GM19463 (cell line): ENCODE measurements around the gene MAN1C1.

ENCODE experiments used
- ATAC-seq: cut with Tn5 transposase; IDR thresholded peaks from one replicate; pipeline ENCODE4 v1.9.1; 2021; ENCODE audit warnings: mild to moderate bottlenecking, moderate library complexity; ENCODE audit not compliant: unreplicated experiment

MAN1C1 gene

DNA sequence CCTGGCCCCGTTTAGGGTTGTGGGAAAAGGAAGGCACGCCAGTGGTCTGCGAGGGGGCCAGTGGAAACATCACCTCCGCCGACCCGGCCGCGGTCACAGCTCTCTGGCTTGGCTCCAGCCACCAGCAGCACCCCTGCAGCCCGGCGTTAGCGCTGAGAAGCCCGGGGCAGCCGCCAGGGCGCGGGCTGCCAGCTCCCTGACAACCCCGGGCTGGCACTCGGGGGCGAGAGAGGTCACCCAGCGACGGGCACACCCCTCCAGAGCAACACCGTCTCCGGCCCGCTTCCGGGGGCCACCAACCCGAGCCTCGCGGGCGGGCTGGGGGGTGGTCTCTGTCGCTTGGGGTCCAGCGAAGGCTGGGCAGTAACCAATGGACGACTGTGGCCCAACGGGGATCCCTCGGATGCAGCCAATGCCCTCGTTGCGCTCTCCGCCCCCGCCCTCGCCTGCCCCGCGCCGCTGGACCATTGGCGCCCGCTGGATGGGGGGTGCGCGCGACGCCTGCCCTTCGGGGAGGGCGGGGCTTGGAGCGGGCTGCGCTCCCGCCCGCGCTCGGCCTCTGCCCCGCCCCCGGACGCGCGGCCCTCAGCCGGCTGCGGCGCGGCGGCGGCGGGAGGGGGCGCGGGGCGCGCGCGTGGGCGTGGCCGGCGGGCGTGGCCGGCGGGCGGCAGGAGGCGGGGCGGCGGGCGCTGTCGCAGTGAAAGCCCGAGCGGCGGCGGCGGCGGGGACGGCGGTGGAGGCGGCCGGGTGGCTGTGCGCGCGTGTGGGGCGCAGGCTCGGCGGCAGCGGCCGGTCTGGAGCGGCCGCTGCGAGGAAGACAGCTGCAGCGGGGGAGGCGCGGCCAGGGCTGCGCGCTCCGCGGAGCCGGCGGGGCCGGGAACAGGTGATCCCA lies at the start of gene MAN1C1:
Gene MAN1C1 (plus strand): TSS at position 697 of the 892 bp plus-strand sequence. CDS start 1,007 bp downstream, outside the sequence.
- ATAC-seq = peak; percentile 67

DNA sequence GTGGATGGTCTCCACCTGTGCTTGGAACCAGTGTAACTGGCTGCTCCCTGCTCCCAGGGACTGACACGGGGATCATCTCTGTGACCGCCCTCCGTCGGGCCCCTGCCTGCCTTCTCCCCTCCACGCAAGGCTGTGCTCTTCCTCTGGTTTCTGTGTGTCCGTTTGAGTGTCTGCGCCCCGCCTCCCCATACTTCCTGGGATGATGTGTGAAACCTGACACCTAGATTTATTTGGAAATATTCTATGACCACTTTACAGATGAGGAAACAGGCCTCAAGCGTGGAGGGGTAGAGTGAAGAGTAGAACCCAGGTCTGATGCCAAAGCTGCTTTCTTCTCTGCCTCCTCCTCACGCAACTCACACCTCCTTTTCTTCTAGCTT lies 48.9 kb upstream of the MAN1C1 start:
- no peak for ATAC-seq

DNA sequence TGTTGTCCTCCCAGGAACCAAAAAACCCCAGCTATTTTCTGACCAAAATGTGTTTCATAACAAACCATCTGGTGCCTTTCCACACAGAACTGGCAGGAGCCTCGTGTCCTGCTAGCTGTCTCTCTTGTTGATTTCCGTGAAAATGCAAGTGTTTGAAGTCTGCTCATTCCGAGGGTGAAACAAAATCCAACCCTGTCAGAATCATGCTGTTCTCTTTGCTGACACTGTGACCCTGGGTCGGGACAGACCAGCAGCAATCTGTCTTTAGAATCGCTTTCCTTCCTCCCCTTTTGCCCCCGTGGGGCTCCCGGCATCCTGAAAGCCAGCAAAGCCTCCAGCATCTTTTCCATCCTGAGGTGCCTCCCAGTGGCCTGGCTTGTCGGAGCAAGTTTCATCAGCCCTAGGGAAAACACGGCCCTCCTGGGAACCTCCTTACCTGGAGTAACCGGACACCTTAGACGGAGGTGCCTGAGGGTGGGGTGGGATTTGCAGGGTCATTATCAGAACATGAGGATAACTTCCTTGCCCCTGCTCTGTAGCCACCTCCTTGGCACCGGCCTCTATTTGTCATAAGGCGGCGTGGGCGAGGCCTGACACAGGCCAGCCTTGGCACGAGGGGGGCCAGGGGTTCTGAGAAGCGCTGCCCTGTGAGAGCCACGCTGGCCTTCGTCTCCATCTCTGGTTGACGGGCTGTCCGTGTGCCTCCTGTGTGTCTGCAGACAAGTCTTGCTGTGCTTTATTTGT lies 48.3 kb upstream of the MAN1C1 start:
- ATAC-seq = no peak

DNA sequence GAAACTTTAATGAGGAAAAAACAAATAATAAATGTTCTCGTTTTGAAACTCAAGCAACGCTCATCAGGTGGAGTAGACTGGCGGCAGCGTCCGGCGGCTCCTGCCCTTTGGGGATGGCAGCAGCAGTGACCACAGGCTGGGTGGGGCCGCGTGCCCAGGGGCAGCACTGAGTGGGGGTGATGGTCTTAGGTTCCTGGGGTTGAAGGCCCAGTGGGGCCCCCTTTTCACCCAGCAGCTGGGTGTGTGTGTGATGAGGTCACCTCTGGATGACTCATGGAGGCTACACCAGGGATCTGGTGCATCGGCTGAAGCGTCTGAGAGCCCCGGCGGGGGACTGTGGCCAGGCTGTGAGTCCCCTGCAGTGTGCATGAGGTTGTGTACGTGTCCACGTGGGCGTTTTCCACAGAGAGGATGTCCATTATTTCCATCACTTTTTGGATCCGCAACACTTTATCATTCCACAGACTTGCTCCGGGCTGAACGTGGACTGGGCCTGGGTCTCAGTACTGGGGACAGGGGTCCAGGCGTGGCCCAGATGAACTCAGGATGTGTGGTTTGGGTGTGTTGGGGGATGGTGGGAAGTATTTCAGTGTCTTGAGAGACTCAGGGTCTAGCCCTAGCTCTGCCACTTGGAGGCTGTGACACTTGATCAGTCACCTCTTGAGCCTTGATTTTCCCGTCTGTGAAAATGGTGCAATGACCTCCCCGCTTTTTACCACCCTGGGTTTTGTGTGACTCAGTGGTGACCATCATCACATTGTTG lies 47.6 kb upstream of the MAN1C1 start:
- no peak for ATAC-seq

DNA sequence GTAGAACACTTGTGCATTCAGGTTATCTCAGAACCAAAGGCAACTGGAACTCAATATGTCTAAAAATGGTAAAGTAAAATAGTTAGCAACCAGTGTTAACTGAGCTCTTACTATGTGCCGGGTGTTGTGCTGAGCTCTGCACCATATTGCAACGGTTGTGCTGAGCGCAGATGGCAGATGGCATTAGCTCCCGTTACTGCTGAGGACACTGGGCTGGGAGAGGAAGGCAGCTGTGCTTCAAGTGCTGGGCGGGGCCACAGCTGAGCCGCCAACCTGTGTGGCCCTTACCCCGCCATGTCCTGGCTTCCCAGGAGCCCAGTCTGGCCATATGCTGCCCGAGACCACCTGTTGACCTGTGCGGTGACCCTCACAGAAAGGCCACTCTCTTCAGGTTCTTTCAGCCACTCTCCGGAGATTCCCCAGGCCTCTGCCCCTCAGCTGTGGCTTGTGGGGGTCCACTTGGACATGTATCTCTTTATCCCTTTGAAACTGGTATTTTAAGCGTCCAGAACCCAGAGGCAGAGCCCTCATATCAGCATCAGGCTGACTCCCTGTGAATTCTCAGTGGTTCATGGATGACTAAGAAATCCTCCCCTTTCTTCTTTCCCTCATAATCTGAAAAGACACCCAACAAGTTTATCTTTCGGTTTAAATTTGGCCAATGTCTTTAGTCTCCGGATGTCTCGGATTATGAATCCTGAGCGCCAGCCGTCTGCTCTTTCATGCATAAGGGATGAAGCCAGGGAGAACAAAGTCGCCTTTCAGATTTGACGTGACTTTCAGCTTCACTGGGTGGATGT lies 46.8 kb upstream of the MAN1C1 start:
- no peak for ATAC-seq

DNA sequence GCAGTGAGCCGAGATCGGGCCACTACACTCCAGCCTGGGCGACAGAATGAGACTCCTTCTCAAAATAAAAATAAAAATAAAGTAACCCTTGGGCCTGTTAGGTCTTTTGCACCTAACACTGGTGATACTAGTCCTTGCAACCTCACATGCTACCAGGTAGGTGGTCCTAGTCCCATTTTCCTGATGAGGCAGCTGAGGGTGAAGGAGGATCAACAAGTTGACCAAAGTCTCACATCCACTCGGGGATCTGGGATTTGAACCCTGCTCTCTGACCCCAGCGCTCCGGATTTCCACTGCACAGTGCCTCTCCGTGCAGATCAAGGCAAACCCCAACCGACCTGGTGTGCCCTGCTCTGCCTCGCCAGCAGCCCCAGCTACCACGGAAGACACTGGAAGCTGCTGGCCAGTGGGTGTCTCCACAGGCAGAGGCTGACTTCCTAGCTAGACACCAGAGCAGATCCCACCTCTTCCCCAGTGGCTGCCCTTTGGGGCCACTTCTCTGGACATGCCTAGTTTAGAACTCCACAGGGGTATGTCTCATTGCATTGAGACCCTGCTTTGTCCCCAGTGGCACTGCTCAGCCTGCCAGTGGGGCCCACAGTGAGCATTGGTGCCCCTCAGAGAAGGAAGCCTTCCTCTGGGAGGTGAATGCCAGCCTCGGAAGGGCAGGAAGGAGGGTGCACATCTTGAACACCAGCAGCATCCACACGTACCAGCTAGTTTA lies 45.6 kb upstream of the MAN1C1 start:
- ATAC-seq = no peak

DNA sequence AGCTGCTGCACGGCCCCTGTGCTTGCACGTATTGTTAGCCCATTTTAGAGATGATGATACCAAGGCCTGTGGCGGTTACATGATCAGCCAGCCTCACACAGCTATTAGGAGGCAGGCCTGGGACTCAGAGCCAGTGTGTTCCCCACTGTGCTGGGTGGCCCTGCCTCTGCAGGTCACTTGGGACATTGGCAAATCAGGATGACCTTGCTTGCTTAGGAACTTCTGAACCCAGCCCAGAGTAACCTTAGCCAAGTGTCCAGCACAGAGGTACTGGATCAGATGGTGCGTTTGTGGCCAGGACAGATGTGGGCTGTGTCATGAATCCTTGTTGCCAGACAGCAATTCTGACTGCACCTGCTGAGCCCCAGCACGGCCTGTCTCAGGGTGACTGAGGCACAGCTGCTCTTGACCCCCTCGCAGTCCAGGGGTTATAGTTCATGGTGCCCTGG lies 45.0 kb upstream of the MAN1C1 start:
- ATAC-seq = no peak

DNA sequence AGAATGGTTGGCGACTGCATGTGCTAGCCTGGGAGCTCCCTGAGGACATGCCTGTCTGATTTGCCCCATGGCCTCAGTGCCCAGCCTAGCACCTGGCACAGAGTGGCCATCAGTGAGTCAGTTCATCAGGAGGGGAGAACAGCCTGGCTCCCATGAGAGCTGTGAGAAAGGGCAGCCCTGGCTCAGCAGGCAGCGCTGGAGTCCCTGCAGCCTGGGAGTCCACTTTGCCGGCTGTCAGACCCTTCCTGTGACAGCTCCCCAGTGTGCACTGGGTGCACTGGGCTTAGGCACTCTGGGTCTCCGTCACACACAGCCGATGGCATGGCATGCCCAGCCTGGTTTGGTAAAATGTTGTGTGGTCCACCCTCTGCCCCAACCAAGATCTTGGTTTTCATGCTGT lies 44.5 kb upstream of the MAN1C1 start:
- ATAC-seq = no peak

DNA sequence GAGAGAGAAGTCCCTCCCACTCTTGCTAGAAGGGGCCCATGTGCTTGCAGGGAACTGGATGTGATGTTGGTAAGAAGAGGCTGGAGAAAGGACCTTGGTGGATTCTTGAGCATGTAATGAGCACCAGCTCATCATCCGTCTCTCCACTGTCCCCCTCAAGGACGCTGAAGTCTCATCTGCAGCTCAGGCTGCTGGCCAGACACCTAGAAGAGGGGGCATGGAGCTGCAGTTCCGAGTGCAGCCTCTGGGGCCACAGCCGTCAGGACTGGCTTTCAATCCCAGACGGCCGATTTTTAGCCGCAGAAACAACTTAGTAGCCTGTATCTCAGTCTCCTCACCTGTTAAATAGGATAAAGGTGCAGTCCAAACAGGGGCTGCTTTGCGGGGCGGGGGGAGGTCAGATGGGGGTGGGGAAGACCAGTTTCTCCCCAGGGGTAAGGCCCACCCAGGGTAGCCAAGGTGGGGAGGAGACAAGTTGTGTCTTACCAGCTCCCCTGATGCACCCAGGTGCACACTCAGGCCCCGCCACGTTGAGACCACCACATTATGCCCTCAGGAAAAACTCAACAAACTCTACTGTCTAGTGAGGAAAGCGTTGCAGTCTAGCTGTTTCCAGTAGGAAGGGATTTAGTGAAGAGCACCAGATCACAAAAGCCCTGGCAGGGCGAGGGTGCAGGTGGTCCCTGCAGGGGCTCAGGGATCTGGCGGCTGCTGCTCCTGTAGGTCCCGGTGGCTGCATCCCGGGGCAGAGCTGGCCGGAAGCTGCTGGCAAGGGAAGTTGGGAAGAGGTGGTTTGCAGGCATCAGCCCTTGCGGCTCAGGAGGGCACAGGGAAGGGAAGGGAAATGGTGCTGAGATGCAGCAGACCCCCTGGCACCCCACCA lies 43.6 kb upstream of the MAN1C1 start:
- no peak for ATAC-seq

DNA sequence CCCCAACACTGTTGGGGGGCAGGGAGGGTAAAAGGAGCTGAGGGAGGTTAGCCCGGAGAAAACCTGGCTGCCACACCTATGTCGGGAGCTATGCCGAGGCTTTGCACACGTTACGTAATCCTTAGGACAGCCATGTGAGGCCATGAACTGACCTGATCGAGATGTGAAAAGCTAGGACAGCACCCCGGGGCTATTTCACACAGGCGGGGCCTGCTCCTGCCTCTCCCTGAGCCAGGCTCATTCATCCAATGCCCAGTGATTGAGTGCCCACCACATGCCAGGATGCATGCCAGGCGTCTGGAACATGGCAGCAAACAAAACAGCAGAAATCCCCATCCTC lies 43.0 kb upstream of the MAN1C1 start:
- ATAC-seq = no peak

DNA sequence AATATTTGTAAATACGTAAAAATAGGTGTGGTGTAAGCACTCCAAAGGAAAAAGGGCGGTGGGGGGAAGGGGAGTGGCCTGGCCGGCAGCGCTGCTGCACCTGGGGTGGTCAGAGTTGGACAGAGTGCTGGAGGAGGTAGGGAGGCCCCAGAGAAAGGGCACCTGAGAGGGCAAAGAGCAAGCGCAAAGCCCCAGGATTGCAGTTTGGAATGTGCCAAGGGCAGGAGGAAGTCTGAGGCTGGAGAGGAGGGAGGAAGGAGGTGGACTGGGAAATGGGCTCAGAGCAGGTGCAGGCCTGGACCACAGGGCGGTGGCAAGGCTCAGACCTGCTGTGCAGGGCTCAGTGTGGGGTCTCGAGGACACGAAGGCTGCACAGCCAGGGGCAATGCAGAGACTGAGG lies 42.6 kb upstream of the MAN1C1 start:
- no peak for ATAC-seq

DNA sequence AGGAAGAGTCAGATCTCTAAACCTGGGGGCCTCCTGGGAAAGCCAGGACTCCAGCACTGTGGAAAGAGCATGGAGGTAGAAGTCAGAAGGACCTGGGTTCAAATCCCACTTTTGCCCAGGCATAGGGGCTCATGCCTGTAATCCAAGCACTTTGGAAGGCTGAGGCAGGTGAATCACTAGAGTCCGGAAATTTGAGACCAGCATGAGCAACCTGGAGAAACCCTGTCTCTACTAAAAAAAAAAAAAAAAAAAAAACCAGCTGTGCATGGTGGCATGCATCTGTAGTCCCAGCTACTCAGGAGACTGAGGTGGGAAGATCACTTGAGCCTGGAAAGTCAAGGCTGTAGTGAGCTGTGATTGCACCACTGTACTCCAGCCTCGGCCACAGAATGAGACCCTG lies 41.4 kb upstream of the MAN1C1 start:
- no peak for ATAC-seq

DNA sequence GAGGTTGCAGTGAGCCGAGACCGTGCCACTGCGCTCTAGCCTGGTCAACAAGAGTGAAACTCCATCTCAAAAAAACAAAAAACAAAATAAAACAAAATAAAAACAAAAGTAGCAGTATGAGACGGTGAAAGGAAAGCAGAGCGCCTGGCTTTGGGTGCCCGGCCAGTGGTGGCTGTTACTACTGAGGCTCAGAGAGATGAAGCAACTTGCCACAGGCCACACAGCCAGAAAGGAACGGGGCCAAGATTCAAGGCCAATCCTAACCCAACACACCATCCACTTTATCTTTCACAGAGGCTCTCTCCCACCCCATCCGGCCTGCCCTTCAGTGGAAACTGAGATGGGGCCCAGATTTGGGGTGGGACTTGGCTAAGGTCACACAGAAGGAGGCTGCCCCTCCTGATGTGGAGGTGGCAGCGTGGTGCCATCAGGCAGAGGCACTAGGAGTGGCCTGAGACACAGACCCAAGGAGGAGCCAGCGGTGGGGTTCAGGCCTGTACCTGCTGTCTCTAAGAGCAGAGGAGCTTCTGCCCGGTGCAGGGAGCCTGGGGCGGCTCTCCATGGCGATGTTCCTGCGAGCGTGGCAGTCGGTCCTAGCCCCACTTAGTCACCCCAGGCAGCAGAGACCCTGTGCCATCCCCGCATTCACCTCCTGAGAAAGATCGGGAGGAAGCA lies 40.0 kb upstream of the MAN1C1 start:
- no peak for ATAC-seq

DNA sequence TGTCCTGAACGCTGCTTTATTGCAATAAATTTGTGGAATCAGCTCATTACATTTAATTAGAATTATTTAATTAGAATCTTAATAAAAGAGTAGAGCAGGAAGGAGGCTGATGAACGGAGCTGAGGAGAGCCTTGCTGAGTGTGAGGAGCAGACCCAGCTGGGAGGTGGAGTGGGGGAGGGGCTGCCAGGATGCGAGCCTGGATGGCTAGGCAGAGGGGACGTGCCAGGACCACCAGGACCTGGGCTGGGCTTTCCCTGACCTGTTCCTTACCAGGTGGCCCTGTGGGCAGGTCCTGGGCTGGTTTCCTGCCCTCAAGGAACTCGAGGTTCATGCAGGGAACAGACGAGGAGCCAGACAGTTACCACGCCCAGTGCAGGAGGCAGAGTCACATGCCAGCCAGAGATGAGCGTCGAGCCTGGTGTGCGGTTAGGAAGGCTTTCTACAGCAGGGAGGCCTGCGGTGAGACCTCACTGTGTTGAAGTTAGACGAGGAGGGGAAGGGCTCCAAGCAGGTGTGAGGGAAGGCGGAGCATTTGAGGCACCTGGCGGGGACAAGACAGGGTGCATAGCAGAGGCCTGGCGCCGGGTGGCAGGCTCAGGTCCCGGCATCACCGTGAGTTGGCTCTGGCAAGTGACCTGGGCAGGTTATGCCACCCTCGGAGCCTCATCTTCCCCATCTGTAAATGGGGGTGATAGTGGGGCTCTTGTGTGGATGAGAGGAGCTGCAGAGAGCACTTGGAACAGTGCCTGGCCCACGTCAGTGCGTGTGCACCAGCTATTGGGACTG lies 39.3 kb upstream of the MAN1C1 start:
- no peak for ATAC-seq

DNA sequence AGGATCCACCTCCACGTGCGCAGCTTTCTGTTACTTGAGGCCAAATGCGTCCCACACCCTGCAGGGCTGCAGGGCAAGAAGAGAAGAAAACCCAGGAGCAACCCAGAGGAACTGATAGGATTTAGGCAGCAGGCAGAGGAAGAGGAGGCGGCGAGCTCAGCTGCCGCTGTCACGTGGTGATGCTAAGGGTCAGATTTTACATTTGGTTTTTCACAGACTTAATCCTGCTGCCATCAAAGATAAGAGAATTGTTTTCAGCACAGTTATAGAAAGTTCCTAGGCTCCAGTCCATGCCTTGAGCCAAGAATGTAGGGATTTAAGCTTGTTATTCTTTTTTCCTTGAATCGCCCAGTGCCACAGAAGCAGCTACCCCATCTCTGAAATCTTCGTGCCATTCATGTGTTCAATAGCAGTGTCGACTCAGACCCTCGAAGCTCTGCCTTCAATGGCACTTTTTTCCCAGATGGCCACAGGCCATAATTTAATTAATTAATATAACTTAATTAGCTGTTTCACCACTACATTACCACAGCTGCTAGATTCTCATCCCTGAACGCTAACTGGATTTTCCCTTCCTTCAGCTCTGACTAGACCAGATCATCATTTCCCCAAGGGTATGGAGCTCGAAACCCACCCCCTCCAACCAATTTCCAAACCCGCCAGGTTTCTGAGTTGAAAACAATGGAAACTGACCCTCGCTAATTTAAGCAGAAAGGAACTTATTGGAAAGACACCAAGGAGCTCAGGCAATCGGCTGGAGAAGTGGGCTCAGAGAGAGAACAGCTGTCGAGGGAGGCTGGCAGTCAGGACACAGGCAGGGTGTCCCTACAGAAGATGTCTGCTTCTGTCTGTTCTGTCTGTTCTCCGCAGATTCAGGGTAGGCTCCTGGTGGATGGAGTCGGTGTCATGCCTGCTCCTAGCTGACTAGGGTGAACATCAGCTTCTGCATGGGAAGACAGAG lies 37.0 kb upstream of the MAN1C1 start:
- ATAC-seq = no peak

DNA sequence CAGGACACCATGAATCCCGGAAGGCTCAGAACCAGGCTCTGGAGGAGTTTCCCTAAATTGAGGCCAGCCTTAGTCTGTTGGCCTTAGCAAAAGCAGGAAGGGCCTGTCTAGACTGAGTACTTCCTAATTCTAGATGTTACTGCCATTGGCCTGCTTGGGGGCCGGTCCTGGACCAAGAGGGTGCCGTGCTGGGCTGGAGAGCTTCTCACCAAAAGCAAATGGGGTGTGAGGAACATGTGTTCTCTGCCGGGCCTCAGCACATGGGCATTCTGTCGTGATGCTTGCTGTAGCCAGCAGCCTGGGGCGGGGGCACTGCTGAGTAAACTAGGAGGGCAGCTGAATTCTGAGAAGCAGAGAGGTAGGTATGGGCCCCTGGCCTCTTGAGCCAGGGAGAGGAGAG lies 35.7 kb upstream of the MAN1C1 start:
- no peak for ATAC-seq

DNA sequence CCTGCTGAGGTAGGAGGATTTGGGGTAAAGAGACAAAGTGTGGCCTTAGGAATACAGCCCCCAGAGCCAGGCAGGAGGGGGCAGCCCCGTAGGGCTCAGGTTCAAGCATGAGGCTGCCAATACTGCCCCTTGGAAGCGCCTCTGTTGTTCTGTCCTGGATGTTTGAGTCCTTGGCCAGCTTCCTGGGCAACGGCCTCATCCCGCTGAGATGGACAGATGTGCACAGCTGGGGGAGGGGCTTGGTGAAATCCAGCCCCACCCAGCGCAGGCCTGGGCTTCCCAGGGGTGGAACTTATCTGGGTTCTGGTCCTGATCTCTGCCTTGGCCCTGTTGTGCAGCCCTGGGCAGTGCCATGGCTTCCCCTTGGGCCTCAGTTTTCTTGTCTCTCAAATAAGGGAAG lies 34.8 kb upstream of the MAN1C1 start:
- no peak for ATAC-seq
